SW480 (cell line): ENCODE data around the gene LZTR1.
A peak's percentile ranks its signal among the peaks of the same experiment; 100 is the strongest.
"Not testable (repeated sequence)": the region's sequence is repeated elsewhere in the genome, so short reads cannot be mapped to it uniquely, and the experiment has no call there.

ENCODE experiments used
- DNase-seq: peaks from one replicate; pipeline ENCODE4 v3.0.0-alpha.2; 2016; ENCODE audit warnings: low spot score

LZTR1 gene

DNA sequence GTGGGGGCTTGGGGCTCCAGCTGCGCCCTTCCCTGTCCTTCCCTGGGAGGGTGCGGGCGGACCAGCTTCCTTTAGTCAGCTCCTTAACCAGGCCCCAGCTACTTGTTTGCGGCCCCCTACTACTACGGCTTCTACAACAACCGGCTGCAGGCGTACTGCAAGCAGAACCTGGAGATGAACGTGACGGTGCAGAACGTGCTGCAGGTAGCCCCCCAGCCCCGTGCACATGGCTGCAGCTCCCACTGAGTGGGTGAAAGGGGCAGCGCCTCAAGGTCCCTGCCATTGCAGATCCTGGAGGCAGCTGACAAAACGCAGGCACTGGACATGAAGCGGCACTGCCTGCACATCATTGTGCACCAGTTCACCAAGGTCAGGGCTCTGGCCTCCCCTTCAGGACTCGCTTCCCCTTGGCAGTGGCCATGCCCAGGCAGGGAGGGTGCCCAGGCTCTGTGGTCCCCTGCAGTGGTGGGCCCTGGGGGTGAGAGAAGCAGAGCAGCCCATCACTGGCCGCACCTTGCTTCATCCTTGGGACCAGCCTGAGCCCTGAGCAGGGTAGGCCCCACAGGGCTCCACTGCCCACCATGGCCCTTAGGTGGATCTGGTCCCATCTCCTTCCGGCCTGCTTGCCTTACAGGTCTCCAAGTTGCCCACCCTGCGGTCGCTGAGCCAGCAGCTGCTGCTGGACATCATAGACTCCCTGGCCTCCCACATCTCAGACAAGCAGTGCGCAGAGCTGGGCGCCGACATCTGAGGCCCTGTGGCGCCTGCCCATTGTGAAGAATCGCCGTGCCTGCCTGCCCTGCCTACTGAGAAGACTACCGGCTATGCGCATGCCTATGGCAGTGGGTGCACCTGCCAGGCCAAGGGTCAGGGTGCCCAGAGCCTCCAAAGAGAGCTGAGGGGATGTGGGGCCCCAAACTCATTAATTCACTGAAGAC lies 14.8 kb downstream of the LZTR1 start:
- DNase-seq, result no peak

- no peak for DNase-seq
These were observed 15.6 kb downstream of the LZTR1 start for GRCh38 chr22:20997536-20998257.

DNA sequence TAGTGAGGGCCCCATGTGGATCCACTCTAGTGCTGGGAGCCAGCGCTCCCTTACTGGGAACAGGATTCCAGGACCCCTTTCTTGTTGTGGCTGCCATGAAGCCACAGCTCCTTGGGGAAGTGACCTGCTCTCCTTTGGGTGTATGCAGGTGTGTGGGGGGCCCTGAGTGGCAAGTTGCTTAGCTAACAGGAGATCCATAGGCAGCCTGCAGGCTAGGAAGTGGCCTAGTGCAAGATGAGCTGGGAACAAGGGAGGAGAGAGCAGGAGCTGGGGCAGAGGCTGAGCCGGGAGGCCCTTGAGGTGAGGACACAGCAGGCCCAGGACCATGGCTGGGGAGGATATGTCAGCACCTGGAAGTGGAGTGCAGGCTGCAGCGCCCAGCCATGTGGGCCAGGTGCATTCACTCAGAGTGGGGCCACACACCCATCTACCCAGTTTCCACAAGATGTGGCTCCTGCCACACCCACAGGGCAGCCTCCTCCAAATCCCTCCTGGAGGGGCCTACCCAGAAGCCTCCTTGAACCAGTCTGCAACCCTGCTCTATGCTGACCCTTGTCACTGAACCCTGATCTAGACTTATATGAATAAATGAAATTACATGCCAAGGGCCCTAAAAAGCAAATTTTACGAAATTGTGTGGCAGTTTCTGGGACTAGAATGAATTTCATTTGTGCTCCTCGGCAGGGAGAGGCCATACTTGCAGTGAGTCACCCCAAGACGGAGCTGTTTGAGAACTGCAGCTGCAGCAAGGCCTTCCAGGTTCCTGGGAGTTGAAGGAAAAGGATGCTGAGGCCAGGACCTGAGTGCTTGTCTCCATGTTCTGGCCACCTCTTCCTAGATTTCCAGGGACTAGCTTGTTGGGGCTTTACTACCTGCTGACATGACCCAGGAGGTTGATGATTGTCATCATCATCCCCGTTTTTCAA lies 16.6 kb downstream of the LZTR1 start:
- no peak for DNase-seq

DNA sequence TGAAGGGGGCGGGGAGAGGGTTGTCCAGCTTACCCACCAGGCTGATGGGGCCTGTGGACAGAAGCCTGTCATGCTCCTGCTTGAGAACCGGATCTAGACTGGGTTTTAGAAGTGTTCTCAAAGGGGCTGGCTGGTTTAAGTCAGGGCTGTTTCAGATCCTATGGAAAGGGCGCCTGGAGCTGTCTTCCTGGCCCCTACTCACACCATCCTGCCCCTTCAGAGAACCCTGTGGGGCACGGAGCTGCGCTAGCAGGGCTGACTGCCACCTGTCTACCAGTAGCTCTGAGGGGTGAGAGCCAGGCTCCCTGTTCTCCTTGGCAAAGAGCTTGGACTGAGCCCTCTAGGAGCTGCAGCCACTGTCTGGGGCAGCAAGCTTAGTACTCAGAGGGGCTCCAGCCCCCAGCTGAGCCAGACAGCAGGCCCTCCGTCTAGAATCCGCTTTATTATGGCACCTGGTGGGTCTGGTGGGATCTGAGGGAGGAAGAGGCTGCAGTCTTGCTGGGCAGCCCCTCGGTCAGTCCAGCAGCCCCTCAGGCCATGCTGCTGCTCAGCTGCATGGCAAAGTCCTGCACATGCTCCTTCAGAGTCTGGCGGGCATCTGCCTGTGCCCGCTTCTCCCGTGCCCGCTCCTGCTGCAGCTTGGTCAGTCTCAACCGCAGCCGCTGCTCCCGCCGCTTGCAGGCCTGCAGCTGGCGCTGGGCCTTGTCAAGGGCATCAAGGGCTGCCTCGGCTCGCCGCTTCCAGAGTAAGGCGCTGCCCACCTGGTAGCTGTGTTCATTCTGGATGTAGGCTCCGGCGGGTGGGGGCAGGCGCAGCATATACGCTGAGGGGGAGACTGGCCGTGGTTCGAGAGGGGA lies 17.5 kb downstream of the LZTR1 start:
- DNase-seq, result no peak

DNA sequence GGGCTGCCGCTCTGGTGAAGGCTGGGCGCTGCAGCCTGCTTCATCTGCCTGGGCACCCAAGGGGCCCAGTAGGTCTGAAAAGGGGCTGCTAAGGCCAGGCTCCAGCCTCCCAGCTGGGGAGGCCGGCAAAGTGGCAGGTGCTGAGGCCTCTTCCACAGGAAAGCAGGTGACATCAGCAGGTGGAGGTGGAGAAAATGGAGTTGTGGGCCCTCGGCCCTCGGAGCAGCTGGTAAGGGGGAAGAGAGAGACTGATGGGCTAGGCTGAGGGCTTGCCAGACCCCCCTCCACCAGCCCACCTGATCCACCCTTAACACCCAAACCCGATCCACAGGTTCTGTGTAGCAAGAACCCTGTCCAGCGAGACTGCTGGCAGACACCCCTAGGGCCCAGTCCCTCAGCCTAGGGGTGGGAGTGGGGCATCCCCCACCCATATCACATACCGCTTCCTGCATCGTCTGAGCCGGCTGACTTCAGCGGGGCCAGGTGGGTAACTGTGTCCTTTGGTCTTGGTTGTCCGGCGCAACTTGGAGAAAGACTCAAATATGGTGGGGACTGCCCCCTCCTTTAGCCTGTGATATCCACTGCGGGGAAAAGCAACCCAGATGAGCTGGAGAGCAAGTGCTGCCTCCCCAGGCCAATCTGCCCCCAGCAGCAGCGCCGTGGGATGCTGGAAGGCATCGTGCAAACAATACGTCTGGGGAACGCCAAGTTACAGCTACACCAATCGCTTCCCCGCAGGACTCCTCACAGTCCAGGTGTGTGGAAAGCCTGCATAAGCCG lies 18.3 kb downstream of the LZTR1 start:
- DNase-seq, result no peak

GRCh38 chr22:21000987-21001600 lies 19.0 kb downstream of the LZTR1 start:
- no peak for DNase-seq

DNA sequence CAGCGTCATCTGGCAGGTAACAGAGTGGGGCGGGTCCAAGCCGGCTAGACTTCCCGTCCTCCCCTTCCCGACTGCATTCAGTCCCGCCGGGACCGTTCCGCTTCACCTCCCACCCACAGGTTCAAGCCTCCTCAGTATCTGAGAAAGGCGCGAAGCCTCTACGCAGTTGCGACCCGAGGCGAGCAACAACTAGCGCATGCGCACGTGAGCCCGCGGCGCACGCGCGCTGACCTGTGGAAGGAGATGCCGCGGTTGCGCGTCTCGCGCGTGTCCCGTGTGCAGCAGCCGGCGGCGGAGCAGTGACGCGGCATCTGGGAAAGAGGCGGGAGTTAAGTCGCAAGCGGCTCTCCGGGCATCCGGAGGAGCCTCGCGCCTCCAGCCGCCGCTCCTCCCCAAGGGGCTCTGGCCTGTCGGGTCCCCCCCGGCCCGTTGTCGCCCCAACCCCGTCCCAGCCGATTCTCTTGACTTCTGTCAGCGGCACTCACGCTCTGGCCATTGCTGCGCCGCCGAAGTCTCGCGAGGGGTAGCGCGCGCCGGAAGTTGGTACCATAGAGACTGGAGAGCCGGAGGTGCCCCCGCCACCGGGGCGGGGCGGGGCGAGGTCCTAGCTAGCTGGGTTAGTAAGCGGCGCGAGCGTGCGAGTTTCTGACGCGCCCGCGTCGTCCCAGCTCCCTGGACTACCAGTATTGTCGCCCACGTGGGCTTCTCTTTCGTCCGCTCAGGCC lies 19.7 kb downstream of the LZTR1 start, which contains the start of gene THAP7:
TSS of gene THAP7 (minus strand) at position 518 of the 725 bp plus-strand sequence. CDS start at position 311, 207 bp downstream.
- DNase-seq, result peak; percentile 93

DNA sequence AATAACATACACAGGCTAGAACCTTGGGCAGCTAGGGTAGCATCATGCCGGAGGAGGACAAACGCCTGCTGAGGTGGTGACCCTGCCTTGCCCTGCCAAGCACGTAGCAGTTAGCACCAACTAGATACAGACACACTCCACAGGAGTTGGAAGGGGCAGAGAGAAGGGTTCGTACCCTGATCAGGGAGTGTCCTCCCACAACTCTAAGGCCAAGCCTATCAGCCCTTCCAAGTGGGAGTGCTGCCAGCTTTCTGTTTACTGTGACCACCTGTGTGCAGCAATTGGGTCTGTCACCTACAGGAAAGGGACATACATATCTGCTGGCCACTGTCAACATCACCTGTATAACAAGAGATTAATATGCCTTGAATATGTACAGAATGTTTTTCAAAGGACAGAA lies 21.7 kb downstream of the LZTR1 start:
- DNase-seq, result no peak

DNA sequence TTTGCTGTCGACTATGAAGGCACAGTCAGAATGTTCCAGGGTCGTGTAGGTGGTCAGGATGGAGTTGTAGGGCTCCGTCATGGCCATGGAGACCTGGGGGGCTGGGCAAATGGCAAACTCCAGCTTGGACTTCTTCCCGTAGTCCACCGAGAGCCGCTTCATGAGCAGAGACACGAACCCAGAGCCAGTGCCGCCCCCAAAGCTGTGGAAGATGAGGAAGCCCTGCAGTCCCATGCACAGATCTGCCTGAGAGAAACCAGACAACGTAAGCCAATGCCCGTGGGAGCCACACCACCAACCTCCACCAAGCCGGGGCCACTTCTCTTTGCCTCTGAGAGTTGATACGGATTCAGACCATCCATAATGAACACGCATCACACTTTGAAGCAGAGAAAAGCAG lies 27.1 kb downstream of the LZTR1 start:
- DNase-seq, result not testable (repeated sequence)

DNA sequence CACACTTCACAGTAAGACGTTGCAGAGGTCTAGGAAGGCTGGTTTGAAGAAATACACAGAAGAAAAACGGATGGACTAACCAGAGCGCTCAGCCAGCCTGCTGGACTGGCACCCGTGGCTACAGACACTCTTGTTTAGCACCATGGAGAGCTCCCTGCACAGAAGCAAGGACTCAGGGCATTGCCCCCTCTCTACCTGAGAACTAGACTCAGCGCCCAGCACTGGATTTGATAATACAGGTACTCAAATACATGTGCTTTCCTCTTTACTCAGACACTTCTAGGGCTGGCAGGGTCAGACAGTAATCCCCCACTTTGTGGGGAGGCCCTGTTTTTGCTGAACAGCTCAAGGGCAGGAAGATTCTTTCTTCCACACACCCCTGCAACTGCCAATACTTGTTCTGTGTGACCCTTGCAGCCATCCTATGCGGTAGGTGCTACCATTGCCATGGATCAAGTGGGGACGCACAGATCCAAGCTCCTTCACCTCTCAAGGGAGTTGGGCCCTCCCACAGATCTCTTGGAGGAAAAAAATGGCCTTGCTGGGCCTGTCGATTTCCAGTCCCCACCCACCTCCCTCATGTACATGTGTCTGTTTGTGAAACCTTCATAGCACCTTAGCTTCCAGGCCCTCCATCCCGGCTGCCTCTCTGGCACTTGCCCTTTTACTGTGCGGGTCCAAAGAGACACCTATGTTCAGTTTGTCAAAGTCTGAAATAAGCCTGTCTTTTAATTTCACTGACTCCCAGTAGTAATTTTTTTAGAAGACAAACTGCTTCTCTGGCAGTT lies 27.7 kb downstream of the LZTR1 start:
- no peak for DNase-seq

- DNase-seq, result no peak
These were observed 28.5 kb downstream of the LZTR1 start for GRCh38 chr22:21010426-21011113.

DNA sequence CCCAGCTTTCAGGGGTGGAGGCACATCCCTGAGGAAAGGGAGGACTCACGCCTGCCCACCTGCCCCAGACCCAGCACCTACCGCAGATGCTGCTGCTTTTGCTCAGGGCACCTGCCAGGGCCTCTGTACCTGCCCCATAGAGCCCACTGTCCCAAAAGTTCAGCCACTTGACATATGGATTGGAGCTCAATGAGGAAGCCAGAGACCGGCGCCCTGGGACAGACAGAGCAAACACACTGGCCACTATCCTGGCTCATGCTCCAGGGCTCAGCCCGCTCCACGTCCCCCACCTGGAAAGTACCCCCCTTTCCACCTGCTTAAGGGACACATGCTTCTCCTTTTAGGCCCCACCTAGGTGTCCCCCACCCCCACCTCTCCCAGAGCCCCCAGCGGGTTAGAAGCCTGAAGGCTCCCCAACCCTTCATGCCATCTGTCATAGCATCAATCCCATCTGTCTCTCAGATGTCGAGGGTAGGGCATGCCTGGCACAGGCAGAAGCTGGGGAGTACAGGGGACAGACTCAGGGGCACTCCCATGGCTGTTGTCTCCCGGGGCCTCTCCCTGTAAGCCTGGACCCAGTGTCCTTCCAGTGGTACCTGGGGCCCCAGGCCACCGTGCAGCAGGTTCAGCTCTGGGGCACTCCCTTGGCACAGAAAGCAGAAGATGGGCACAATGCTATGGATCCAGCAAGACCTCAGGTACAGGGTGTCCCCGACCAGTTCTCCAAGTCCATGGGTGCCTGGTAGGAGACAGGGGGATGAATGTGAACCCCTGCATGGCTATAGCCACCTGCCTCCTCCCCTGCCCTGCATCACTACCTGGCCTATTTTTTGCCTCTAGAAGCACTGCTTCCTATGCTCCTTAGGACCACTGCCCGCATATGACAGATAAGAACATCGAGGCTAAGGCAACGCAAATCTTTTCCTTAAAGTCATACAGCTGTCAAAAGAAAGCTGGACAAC lies 30.6 kb downstream of the LZTR1 start:
- no peak for DNase-seq

DNA sequence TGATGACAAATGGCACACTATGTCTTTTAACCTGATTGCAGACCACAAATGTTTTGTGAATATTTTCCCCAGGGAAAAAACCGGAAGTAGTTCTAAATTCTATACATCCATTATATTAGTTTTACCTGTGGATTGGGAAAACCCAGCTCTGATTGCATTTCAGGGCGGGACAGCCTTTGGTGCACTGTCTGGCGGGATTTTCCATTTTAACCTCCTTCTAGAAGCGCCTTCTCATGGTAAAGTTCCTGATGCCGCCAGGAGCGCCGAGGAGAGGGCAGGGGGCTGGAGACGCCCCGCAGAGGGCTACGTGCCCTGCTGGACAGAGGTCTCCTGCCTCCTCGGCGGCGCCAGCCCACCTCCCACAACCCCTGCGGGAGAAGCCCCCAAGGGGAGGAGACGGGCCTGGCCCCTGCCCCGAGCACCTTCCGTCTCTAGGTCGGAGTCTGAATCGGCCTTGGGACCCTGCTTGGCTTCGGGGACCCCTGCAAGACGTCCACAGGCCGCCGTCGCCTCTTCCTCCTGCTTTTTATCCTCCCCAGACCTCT lies 31.6 kb downstream of the LZTR1 start:
- DNase-seq, result no peak

GRCh38 chr22:21014202-21014725 lies 32.2 kb downstream of the LZTR1 start:
- DNase-seq, result peak; percentile 70

DNA sequence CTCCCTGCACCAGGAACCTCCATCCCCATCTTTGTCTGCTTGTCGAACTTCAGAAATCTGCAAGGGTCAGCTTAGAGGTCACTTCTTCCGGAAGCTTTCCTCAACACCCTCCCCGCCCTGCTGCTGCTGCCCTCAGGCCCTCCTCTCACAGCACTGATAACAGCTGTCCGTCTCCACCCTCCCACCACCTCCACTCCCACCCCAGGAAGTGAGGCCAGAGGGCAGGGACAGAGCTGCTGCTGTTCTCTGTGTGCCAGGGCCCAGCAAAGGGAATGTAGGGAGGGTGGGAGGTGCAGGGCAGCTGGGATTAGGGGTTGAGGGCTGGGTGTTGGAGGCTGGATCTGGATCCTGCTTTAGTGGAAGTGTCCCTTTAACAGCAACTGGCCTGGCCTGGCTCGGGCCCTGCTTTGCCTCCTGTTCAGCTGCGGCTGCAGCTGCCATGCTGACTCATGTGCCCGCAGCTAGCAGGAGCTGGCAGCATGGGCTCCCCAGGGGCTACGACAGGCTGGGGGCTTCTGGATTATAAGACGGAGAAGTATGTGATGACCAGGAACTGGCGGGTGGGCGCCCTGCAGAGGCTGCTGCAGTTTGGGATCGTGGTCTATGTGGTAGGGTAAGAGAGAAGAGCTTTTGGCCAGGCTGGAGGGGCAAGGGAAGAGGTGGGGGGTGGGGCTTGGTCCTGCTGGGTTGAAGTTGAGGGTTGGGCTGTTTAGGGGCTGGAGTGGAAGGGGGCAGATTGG lies 32.8 kb downstream of the LZTR1 start, which contains the start of gene P2RX6:
TSS of gene P2RX6 (plus strand) at position 440 of the 740 bp plus-strand sequence. CDS start at position 450, 10 bp downstream.
- DNase-seq, result no peak
